ENCODE measurements around the gene ZSWIM3.

DNA sequence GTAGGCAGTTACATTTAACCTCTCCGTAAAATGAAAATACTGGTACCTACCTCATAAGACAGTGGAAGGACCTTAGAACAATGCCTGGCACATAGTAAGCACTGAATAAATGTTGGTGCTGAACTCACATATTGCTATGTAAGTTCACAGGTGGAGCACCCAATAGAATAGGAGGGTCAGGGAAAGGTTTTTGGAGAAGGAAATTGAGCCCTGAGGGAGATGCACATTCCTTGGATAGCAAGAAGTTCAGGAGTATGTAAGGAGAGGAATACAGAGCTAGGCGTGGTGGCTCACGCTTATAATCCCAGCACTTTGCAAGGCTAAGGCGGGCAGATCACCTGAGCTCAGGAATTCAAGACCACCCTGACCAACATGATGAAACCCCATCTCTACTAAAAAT, 37.9 kb upstream of the ZSWIM3 start:
- no peak for TF ChIP-seq POLR2AphosphoS5 (IDR thresholded peaks at IDR 0.05)
- TF ChIP-seq, protein P1, sequence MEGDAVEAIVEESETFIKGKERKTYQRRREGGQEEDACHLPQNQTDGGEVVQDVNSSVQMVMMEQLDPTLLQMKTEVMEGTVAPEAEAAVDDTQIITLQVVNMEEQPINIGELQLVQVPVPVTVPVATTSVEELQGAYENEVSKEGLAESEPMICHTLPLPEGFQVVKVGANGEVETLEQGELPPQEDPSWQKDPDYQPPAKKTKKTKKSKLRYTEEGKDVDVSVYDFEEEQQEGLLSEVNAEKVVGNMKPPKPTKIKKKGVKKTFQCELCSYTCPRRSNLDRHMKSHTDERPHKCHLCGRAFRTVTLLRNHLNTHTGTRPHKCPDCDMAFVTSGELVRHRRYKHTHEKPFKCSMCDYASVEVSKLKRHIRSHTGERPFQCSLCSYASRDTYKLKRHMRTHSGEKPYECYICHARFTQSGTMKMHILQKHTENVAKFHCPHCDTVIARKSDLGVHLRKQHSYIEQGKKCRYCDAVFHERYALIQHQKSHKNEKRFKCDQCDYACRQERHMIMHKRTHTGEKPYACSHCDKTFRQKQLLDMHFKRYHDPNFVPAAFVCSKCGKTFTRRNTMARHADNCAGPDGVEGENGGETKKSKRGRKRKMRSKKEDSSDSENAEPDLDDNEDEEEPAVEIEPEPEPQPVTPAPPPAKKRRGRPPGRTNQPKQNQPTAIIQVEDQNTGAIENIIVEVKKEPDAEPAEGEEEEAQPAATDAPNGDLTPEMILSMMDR (IDR thresholded peaks at IDR 0.05): no peak
- TF ChIP-seq POLR2A (IDR thresholded peaks at IDR 0.05): no peak
- TF ChIP-seq EP300 (IDR thresholded peaks at IDR 0.05): no peak

Measured in upper lobe of left lung (tissue), 4 donors.